ENCODE data around the gene TNFRSF18. TPM values are rescaled to one million over a fixed set of nuclear protein-coding genes. Genes with fewer than 3 reads are reported as not detected.
"Not testable (repeated sequence)": the region's sequence is repeated elsewhere in the genome, so short reads cannot be mapped to it uniquely, and the experiment has no call there.

Gene TNFRSF18
- total RNA-seq, 1 experiment from 2014 or later, result not detected

- no peak for DNase-seq (ENCODE audit: low spot score)
Measured at GRCh38 chr1:1199141-1199960, 7.0 kb downstream of the TNFRSF18 start.

GRCh38 chr1:1198423-1199140 lies 7.8 kb downstream of the TNFRSF18 start:
- DNase-seq (ENCODE audit: low spot score), result no peak

GRCh38 chr1:1197551-1198422 lies 8.6 kb downstream of the TNFRSF18 start:
- DNase-seq (ENCODE audit: low spot score), result no peak

GRCh38 chr1:1197188-1197500 lies 9.2 kb downstream of the TNFRSF18 start:
- DNase-seq (ENCODE audit: low spot score), result no peak

- DNase-seq (ENCODE audit: low spot score), result no peak
Measured at GRCh38 chr1:1196431-1197187, 9.8 kb downstream of the TNFRSF18 start.

- DNase-seq (ENCODE audit: low spot score), result not testable (repeated sequence)
Measured at GRCh38 chr1:1195726-1196125, 10.7 kb downstream of the TNFRSF18 start.

- DNase-seq (ENCODE audit: low spot score), result no peak
Measured at GRCh38 chr1:1194723-1195122, 11.7 kb downstream of the TNFRSF18 start.

- DNase-seq (ENCODE audit: low spot score), result no peak
Measured at GRCh38 chr1:1191734-1192133, 14.7 kb downstream of the TNFRSF18 start.

- no peak for DNase-seq (ENCODE audit: low spot score)
Measured at GRCh38 chr1:1189111-1189510, 17.3 kb downstream of the TNFRSF18 start.

GRCh38 chr1:1187938-1188337 lies 18.5 kb downstream of the TNFRSF18 start:
- DNase-seq (ENCODE audit: low spot score), result no peak

GRCh38 chr1:1185101-1185765 lies 21.2 kb downstream of the TNFRSF18 start:
- DNase-seq (ENCODE audit: low spot score), result no peak

- DNase-seq (ENCODE audit: low spot score), result no peak
Measured at GRCh38 chr1:1183833-1184775, 22.3 kb downstream of the TNFRSF18 start.

- DNase-seq (ENCODE audit: low spot score), result no peak
Measured at GRCh38 chr1:1183221-1183747, 23.1 kb downstream of the TNFRSF18 start.

- no peak for DNase-seq (ENCODE audit: low spot score)
Measured at GRCh38 chr1:1182491-1183220, 23.7 kb downstream of the TNFRSF18 start.

- DNase-seq (ENCODE audit: low spot score), result no peak
Measured at GRCh38 chr1:1181938-1182410, 24.4 kb downstream of the TNFRSF18 start.

GRCh38 chr1:1181129-1181937 lies 25.1 kb downstream of the TNFRSF18 start:
- no peak for DNase-seq (ENCODE audit: low spot score)

- DNase-seq (ENCODE audit: low spot score), result no peak
Measured at GRCh38 chr1:1179983-1180861, 26.2 kb downstream of the TNFRSF18 start.

All from A172 (cell line).